Superior temporal gyrus (tissue), 1 donor: ENCODE measurements around the gene TUBB1.

ENCODE experiments used
- DNase-seq: peaks from one replicate; pipeline ENCODE4 v3.0.0-alpha.2; 2016; ENCODE audit errors: extremely low spot score

The TUBB1 gene

GRCh38 chr20:59042796-59043631, 23.8 kb downstream of the TUBB1 start:
- peak; percentile 93 for DNase-seq

GRCh38 chr20:59043698-59044097, 24.5 kb downstream of the TUBB1 start:
- no peak for DNase-seq

GRCh38 chr20:59044295-59044694, 25.1 kb downstream of the TUBB1 start:
- DNase-seq: no peak

- no peak for DNase-seq
These were observed 25.6 kb downstream of the TUBB1 start for GRCh38 chr20:59044796-59045195.

GRCh38 chr20:59046862-59047261, 27.6 kb downstream of the TUBB1 start:
- DNase-seq: no peak

GRCh38 chr20:59047938-59048680, 28.9 kb downstream of the TUBB1 start:
- no peak for DNase-seq

GRCh38 chr20:59048681-59049030, 29.4 kb downstream of the TUBB1 start:
- no peak for DNase-seq

- no peak for DNase-seq
These were observed 31.2 kb downstream of the TUBB1 start for GRCh38 chr20:59050437-59050836.

- no peak for DNase-seq
These were observed 32.5 kb downstream of the TUBB1 start for GRCh38 chr20:59051666-59052185.

- DNase-seq: no peak
These were observed 36.1 kb downstream of the TUBB1 start for GRCh38 chr20:59055302-59055701.

GRCh38 chr20:59062081-59062480, 42.9 kb downstream of the TUBB1 start:
- no peak for DNase-seq

- DNase-seq: peak; percentile 39
These were observed 44.4 kb downstream of the TUBB1 start for GRCh38 chr20:59063358-59064213.

GRCh38 chr20:59064214-59064722, 45.0 kb downstream of the TUBB1 start:
- no peak for DNase-seq

- no peak for DNase-seq
These were observed 49.3 kb downstream of the TUBB1 start for GRCh38 chr20:59068534-59068933.

- DNase-seq: no peak
These were observed 49.8 kb downstream of the TUBB1 start for GRCh38 chr20:59069026-59069425.

- DNase-seq: no peak
These were observed 52.0 kb downstream of the TUBB1 start for GRCh38 chr20:59071216-59071615.

- DNase-seq: no peak
These were observed 54.4 kb downstream of the TUBB1 start for GRCh38 chr20:59073582-59073981.

GRCh38 chr20:59074456-59074855, 55.2 kb downstream of the TUBB1 start:
- DNase-seq: no peak

- no peak for DNase-seq
These were observed 56.8 kb downstream of the TUBB1 start for GRCh38 chr20:59075934-59076508.
